B cell (primary cell): ENCODE measurements around the gene EP400.

Experiments used
- CTCF ChIP-seq: fragments of 200-600 bp; IDR thresholded peaks from one replicate; pipeline ENCODE4 v1.8.0; 2022; ENCODE audit warnings: antibody characterized with exemption, mild to moderate bottlenecking
- EZH2 ChIP-seq: IDR thresholded peaks from 2 replicates; pipeline ENCODE4 v1.6.1; 2012; ENCODE audit warnings: borderline replicate concordance, low read depth, mild to moderate bottlenecking, moderate library complexity, low read length; ENCODE audit not compliant: insufficient read depth, poor library complexity, severe bottlenecking

- no peak for TF ChIP-seq CTCF
- no peak for TF ChIP-seq EZH2
These were observed 70.1 kb downstream of the EP400 start for GRCh38 chr12:132019891-132020290.
